BLaER1 (cell line): ENCODE measurements around the gene CCDC102B.

ENCODE experiments used
- H3K27ac ChIP-seq: shearing (Covaris generic); formaldehyde crosslinking; 2 replicates; pipeline ENCODE4 v1.8.1; 2022
- H3K27me3 ChIP-seq: shearing (Covaris generic); formaldehyde crosslinking; 2 replicates; pipeline ENCODE4 v1.8.1; 2022
- H3K36me3 ChIP-seq: shearing (Covaris generic); formaldehyde crosslinking; 2 replicates; pipeline ENCODE4 v1.8.1; 2022
- H3K4me1 ChIP-seq: shearing (Covaris generic); formaldehyde crosslinking; 2 replicates; pipeline ENCODE4 v1.8.1; 2022
- H3K4me2 ChIP-seq: shearing (Covaris generic); formaldehyde crosslinking; 2 replicates; pipeline ENCODE4 v1.8.1; 2022
- H3K4me3 ChIP-seq: shearing (Covaris generic); formaldehyde crosslinking; 2 replicates; pipeline ENCODE4 v1.8.1; 2022
- H3K9ac ChIP-seq: shearing (Covaris generic); formaldehyde crosslinking; 2 replicates; pipeline ENCODE4 v1.8.1; 2022
- H3K9me3 ChIP-seq: shearing (Covaris generic); formaldehyde crosslinking; 2 replicates; pipeline ENCODE4 v1.8.1; 2022
- H4K20me1 ChIP-seq: shearing (Covaris generic); formaldehyde crosslinking; 2 replicates; pipeline ENCODE4 v1.8.1; 2022
- Cebpa-rat ChIP-seq: shearing (Covaris generic); IDR thresholded peaks from 2 replicates; pipeline ENCODE4 v1.8.1; 2022

CCDC102B gene

DNA sequence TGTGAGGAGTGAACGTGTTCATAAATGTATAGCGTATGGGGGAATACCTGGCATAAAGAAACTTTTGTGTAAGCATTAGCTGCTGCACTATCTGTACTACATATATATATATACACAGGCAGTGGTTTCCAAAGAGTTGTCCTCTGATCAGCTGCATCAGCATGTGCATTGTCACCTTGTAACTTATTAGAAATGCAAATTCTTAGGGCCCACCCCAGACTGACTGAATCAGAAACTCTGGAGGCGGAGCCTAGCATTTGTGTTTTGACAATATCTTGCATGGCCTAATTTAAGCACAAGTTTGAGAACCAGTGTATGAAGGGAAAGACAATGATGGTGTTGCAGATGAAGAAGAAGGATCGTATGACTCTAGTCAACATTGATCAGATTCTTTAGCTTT lies 299.5 kb downstream of the CCDC102B start:
- Histone ChIP-seq H3K4me1 (no peaks in the 10 kb centered on the region), H3K4me2 (no peak overlapping the region)
- no peak for TF ChIP-seq Cebpa-rat

GRCh38 chr18:69102959-69103358 lies 305.1 kb downstream of the CCDC102B start:
- no peak for TF ChIP-seq Cebpa-rat
- H4K20me1 ChIP-seq = no peaks in the 10 kb centered on the region
- H3K27me3 ChIP-seq = no peaks in the 10 kb centered on the region
- no peak overlapping the region for H3K27ac ChIP-seq
- no peak overlapping the region for H3K4me2 ChIP-seq
- no peak overlapping the region for H3K9ac ChIP-seq
- H3K9me3 ChIP-seq = no peaks in the 10 kb centered on the region
- no peaks in the 10 kb centered on the region for H3K36me3 ChIP-seq
- H3K4me3 ChIP-seq = no peak overlapping the region
- no peaks in the 10 kb centered on the region for H3K4me1 ChIP-seq

More for the DNA sequence above, 299.5 kb downstream of the CCDC102B start:
- H3K36me3 ChIP-seq = no peaks in the 10 kb centered on the region
- H3K9ac ChIP-seq = no peak overlapping the region
- no peaks in the 10 kb centered on the region for H4K20me1 ChIP-seq
- no peaks in the 10 kb centered on the region for H3K9me3 ChIP-seq
- H3K4me3 ChIP-seq = no peak overlapping the region
- no peak overlapping the region for H3K27ac ChIP-seq
- H3K27me3 ChIP-seq = no peaks in the 10 kb centered on the region
